Stimulated activated CD8-positive, alpha-beta memory T cell treated with anti-CD3 and anti-CD28 coated beads, Interleukin-4, amount 100 ng/mL, for 4 hours (primary cell): ENCODE data around the gene ZBTB42.
A peak's percentile ranks its signal among the peaks of the same experiment; 100 is the strongest.

Experiments
- DNase-seq, 2 donors: peaks; one replicate each; pipeline ENCODE4 v3.0.0-alpha.2; 2020; ENCODE audit warnings: low read depth in 2 of 2, low spot score in 1 of 2

Gene ZBTB42

GRCh38 chr14:104782086-104782807, 18.7 kb upstream of the ZBTB42 start:
- no peak for DNase-seq

GRCh38 chr14:104782808-104783139, 18.1 kb upstream of the ZBTB42 start:
- DNase-seq, result no peak

- no peak for DNase-seq
Measured at GRCh38 chr14:104783484-104784217, 17.2 kb upstream of the ZBTB42 start.

- no peak for DNase-seq
Measured at GRCh38 chr14:104784218-104784568, 16.7 kb upstream of the ZBTB42 start.

- no peak for DNase-seq
Measured at GRCh38 chr14:104784846-104785707, 15.8 kb upstream of the ZBTB42 start.

- DNase-seq, result no peak
Measured at GRCh38 chr14:104785708-104786080, 15.2 kb upstream of the ZBTB42 start.

GRCh38 chr14:104786091-104786586, 14.8 kb upstream of the ZBTB42 start:
- DNase-seq, result no peak

- no peak for DNase-seq
Measured at GRCh38 chr14:104786726-104787675, 13.9 kb upstream of the ZBTB42 start.

- DNase-seq, result no peak
Measured at GRCh38 chr14:104787736-104788135, 13.2 kb upstream of the ZBTB42 start.

- DNase-seq, result no peak
Measured at GRCh38 chr14:104788161-104788818, 12.6 kb upstream of the ZBTB42 start.

GRCh38 chr14:104788873-104789663, 11.8 kb upstream of the ZBTB42 start:
- no peak for DNase-seq

GRCh38 chr14:104789752-104790743, 10.9 kb upstream of the ZBTB42 start:
- DNase-seq, result no peak

GRCh38 chr14:104791425-104791824, 9.5 kb upstream of the ZBTB42 start:
- no peak for DNase-seq

- no peak for DNase-seq
Measured at GRCh38 chr14:104792101-104792884, 8.6 kb upstream of the ZBTB42 start.

GRCh38 chr14:104792945-104793702, 7.8 kb upstream of the ZBTB42 start:
- no peak for DNase-seq

GRCh38 chr14:104793703-104793959, 7.3 kb upstream of the ZBTB42 start:
- no peak for DNase-seq

GRCh38 chr14:104794099-104794498, 6.8 kb upstream of the ZBTB42 start:
- peak in 1 of 2 donors; percentile 18 for DNase-seq
